ENCODE results near the gene TRIM58.

DNA sequence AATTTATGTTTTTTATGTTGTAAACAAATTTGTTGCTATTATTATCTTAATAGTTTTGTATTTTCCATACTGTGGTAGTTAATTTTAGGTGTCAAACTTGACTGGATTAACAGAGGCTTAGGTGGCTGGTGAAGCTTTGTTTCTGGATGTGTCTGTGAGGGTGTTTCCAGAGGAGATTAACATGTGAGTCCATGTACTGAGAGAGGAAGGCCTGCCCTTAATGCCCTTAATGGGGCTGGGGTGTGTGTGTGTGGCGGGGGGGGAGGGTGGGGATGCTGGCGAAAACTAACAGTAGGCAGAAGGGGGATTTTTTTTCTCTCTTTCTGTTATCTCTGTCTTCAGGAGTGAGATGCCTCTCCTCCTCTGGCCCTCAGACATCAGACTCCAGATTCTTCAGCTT is 34.9 kb upstream of the TRIM58 start:
- TF ChIP-seq CTCF (IDR thresholded peaks at IDR 0.05) (no peak), POLR2A (IDR thresholded peaks at IDR 0.05) (no peak)
